NCI-H345 (cell line): Measurements from ENCODE around the gene RPSA.
"Not testable (repeated sequence)": the region's sequence is repeated elsewhere in the genome, so short reads cannot be mapped to it uniquely, and the experiment has no call there.

Experiments used
- DNase-seq: peaks from one replicate; lab custom pipeline; 2025; lab: John Stamatoyannopoulos, UW

Gene RPSA

DNA sequence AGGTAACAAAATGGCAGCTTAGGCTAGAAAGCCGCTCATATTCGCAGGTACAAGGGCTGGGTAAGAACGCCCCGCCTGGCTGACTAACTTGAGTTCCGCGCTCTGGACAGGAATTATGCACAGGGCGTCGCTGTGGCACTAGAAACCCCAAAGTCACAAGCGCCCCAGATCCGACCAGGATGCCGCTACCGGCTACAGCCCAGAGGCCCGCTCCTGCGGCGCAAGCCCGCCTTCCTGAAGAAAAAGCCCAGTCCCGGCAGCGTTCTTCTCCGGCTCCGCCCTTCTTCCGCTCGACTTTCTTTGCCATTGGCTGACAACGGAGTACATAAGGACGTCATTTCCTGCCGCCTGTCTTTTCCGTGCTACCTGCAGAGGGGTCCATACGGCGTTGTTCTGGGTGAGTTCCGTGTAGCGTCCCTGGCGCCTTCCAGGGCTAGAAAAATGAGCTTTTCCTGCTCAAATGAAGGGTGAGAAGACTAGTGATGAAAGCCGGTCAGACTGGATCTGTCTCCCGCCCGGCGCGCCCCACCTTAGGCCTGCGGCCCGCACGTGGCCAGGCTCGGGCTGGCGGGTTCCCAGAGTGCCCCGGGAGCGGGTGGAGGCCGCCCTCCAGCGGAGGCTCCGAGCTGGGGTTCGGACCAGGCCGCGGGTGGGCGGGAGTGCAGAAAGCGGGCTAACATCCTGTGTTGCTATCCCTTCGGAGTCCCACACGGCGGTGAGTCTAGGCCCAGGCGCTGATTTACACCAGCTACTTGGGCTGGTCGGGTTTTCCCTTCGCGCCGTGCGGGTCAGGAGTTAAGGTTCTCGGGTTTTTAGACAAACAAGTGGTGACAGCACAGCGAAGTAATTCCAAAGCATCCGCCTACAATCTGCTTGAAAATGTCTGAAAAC, at the start of gene RPSA:
Gene RPSA, plus strand, starts transcription at position 353 of the 891 bp plus-strand sequence. CDS start 934 bp downstream, outside the sequence.
- DNase-seq, result peak; percentile 94

GRCh38 chr3:39358333-39358732, 48.2 kb upstream of the RPSA start:
- DNase-seq, result no peak

- DNase-seq, result no peak
These were observed 45.1 kb upstream of the RPSA start for GRCh38 chr3:39361252-39361927.

- DNase-seq, result no peak
These were observed 44.3 kb upstream of the RPSA start for GRCh38 chr3:39362192-39362591.

- peak; percentile 7 for DNase-seq
These were observed 43.7 kb upstream of the RPSA start for GRCh38 chr3:39362812-39363211.

- not testable (repeated sequence) for DNase-seq
These were observed 36.1 kb upstream of the RPSA start for GRCh38 chr3:39370450-39370849.

DNA sequence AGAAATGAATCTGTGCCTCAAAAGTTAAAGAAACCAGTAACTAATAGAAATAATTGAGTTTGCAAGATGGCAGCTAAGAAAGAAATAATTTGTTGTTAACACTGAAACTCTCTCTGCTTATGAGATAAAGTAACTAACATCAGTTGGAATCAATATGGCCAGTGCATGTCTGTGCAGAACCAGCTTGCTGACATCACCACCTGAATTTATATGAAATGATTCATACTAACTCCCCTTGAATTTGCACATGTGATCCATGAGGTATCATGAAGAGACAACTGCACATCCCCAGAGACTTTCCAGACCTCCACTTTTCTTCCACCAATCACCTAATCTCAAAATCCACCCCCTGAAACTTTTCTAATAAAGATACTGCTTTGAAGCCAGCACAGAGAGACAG, 33.7 kb upstream of the RPSA start:
- no peak for DNase-seq

DNA sequence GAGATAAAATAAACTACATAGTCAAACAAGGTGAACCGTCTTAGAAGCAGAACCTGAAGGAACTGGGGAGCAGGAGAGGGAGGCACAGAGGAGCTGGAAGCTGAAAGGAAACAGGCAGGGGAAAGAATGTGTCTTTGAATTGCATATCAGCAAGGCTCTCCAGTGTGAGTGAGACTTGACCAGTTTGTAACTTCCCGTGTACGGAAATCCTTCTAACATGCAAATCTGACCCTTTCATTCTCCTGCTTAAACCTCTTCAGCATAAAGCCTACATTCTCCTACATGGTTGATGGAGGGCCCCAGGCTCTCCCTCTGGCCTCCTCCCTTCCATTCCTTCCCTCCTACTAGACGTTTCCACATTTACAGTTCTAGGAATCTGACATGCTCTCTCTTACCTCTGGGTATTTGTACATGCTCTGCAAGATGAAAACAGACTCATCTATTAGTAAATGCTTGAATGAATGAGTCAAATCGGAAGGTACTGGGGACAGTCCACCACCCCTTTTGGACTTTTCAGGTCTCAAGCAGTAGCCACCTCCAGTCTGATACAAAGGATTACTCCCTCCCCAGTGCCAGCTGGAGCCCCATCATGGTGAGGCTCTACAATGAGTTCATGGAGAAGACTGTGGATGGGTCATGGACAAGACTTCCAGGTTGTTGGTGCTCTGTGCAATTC, 29.4 kb upstream of the RPSA start:
- no peak for DNase-seq

GRCh38 chr3:39378088-39378487, 28.4 kb upstream of the RPSA start:
- DNase-seq, result no peak

GRCh38 chr3:39378957-39379777, 27.4 kb upstream of the RPSA start:
- no peak for DNase-seq

- no peak for DNase-seq
These were observed 26.8 kb upstream of the RPSA start for GRCh38 chr3:39379778-39380155.

DNA sequence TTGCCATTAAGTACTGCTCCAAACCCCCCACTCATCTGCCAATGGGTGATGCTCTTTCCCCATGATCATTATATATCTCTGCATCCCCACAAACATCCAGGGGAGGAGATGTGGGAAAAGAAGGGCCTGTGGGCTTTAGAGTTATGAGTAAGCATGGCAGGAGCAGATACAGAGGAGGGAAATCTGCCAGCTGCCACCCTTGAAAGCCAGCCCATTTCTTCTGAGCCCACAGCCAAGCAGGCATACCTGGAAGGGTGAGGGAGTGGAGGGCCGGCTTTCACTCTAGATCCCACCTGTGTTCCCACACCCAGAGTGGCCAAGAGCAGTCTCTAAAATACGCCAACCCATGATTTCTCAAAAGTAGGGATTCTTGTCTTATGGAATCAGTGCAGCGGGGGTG, 25.1 kb upstream of the RPSA start:
- DNase-seq, result no peak

DNA sequence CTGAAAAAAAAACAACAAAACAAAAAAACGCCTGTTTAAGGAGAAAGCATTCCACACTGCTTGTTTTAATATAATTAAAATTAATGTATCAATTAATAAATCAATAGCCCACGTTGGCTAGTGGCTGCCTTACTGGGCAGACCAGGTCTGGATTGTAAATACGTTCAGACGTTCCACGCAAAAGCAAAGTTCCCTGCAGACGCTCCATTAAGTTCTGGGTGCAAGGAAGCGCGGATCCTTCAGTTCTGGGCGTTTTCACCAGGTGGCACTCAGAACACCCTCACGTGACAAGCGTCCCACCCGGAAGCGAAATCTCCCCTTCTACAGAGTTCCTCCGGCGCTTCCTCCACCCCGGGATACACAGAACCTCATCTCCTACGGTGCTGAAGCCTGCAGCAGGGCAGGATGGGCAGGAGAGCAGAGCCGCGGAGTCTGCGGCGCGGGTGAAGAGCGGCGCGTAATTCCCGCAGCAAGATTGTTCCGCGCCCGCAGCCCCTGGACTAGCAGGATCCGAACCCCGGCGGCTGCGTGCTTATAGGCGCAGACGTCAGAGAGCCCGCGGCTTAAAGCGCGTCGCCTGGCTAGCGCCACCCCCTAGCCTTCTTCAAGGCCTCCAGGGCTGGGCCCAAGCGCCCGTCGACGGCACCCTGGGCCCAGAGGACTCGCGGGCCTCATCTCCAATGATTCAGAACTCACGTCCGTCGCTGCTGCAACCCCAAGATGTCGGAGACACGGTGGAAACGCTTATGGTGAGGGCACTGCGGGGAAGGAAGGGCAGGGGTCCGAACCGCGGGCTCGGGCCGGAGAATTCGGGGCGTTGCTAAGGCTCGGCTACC, 23.3 kb upstream of the RPSA start, which contains the start of gene SLC25A38:
Gene SLC25A38, plus strand, starts transcription at position 326 of the 836 bp plus-strand sequence. Its CDS starts 355 bp downstream, at position 681.
- no peak for DNase-seq

DNA sequence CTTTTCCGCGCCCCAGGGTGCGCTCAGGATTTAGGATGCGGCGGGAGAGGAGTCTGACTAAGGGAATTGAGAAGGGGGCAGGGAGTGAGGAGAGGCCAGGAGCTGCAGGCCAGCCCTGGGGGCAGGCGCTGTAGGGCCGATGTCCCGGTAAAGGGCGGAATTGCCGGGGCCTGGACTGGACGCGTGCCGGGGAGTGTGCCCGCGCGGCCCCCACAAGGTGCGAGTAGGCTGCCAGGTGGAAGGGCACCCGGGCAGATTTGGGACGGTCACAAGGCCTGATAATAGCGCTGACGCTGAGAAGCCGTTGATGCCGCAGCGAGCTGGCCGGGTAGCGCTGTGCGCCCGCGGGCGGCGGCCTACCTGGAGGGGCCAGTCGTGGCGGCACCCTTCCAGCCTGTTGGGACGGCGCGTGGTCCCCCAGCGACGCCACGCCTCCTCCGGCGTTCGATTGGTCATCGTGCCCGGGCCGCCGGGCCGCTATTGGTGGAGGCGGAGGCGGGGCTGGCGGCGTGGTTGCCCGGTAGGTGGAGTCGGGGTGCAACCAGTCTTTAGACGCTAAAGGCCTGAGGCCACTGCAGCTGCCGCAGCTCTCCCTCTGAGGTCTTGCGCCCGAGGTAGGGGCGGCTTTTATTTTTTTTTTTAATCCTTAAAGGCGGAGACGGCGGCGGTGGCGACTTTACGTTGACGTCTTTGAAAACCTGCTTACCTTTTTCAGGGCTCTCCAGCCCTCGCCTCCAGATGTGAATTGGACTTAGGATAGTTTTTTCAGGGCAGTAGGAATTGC, 22.4 kb upstream of the RPSA start:
- DNase-seq, result no peak

- DNase-seq, result no peak
These were observed 21.9 kb upstream of the RPSA start for GRCh38 chr3:39384665-39385000.

DNA sequence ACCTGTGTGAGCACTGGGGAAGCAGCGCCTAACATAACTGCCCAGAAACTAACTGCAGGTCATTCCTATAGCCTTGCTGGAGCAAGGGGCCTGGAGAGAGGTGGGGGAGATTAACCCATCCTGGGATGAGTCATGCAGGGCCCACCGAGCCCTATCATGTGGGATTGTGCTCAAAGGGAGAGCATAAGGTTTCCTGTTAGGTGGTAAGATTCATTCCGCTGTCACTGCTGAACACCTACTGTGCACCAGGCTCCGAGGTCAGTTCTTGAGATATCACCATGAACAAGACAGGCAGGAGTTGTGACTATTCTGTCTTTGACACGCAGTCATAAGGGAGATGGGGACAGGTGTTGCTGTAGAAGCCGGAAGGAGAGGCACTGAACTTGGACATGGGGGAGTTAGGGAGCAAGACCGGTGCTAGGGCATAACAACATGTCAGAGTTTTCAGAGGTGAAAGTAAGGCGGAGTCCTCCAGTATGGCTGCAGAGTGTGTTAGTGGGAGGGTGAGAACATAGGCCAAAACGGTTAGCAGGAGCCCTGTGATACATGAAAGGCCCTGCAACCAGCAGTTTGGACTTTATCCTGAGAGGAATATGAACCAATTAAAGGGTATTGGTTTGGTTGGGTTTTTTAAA, 20.9 kb upstream of the RPSA start:
- DNase-seq, result no peak

DNA sequence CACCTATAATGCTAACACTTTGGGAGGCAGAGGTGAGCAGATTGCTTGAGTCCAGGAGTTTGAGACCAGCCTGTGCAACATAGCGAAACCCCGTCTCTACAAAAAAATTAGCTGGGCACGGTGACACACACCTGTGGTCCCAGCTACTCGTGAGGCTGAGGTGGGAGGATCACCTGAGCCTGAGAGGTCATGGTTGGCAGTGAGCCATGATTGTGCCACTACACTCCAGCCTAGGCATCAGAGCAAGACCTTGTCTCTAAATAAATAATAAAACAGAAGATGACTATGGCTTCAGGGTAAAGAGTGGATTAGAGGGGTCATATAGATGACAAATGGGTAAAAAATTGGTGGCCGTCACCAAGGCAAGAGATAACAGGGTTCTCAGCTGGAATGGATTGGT, 20.2 kb upstream of the RPSA start:
- no peak for DNase-seq

GRCh38 chr3:39387411-39387975, 19.0 kb upstream of the RPSA start:
- no peak for DNase-seq

- DNase-seq, result no peak
These were observed 18.4 kb upstream of the RPSA start for GRCh38 chr3:39388153-39388552.
